Activated T-helper 1 cell treated with Interleukin-2 at 50 U/mL for 16 hours (primary cell): Measurements from ENCODE around the gene STEAP1.
"Not testable (repeated sequence)": the region's sequence is repeated elsewhere in the genome, so short reads cannot be mapped to it uniquely, and the experiment has no call there.

Source experiments
- DNase-seq: peaks from one replicate; pipeline ENCODE4 v3.0.0-alpha.2; 2020; ENCODE audit warnings: low read depth

Gene STEAP1

GRCh38 chr7:90153943-90154771 is at the start of gene STEAP1:
TSS of gene STEAP1 (plus strand) at chr7:90154469. CDS start at chr7:90159789, 5,320 bp downstream.
- DNase-seq = peak; percentile 78

- DNase-seq = not testable (repeated sequence)
Measured at GRCh38 chr7:90114972-90115371, 39.3 kb upstream of the STEAP1 start.

- not testable (repeated sequence) for DNase-seq
Measured at GRCh38 chr7:90118551-90119177, 35.6 kb upstream of the STEAP1 start.

GRCh38 chr7:90119178-90119971 is 34.9 kb upstream of the STEAP1 start:
- no peak for DNase-seq

GRCh38 chr7:90120205-90120604 is 34.1 kb upstream of the STEAP1 start:
- DNase-seq = not testable (repeated sequence)

GRCh38 chr7:90131746-90132145 is 22.5 kb upstream of the STEAP1 start:
- not testable (repeated sequence) for DNase-seq

GRCh38 chr7:90147079-90147960 is 6.9 kb upstream of the STEAP1 start:
- DNase-seq = not testable (repeated sequence)

- DNase-seq = not testable (repeated sequence)
Measured at GRCh38 chr7:90149428-90149827, 4.8 kb upstream of the STEAP1 start.

GRCh38 chr7:90151884-90152283 is 2.4 kb upstream of the STEAP1 start:
- not testable (repeated sequence) for DNase-seq

GRCh38 chr7:90152642-90153253 is 1.5 kb upstream of the STEAP1 start:
- not testable (repeated sequence) for DNase-seq

GRCh38 chr7:90155206-90155605 is 937 bp downstream of the STEAP1 start:
- no peak for DNase-seq

GRCh38 chr7:90157331-90157730 is 3.1 kb downstream of the STEAP1 start:
- DNase-seq = not testable (repeated sequence)

- not testable (repeated sequence) for DNase-seq
Measured at GRCh38 chr7:90157761-90158350, 3.6 kb downstream of the STEAP1 start.

GRCh38 chr7:90163534-90163933 is 9.3 kb downstream of the STEAP1 start:
- DNase-seq = no peak

- no peak for DNase-seq
Measured at GRCh38 chr7:90165724-90166123, 11.5 kb downstream of the STEAP1 start.

GRCh38 chr7:90166153-90166552 is 11.9 kb downstream of the STEAP1 start:
- no peak for DNase-seq

- DNase-seq = no peak
Measured at GRCh38 chr7:90167361-90167760, 13.1 kb downstream of the STEAP1 start.

GRCh38 chr7:90169891-90170290 is 15.6 kb downstream of the STEAP1 start:
- DNase-seq = no peak

- no peak for DNase-seq
Measured at GRCh38 chr7:90172121-90172520, 17.9 kb downstream of the STEAP1 start.

GRCh38 chr7:90172624-90173023 is 18.4 kb downstream of the STEAP1 start:
- no peak for DNase-seq
